SHP77 (cell line): Measurements from ENCODE around the gene DUXB.
A peak's percentile ranks its signal among the peaks of the same experiment; 100 is the strongest.

Source experiments
- DNase-seq, 2 experiments: peaks; one replicate each; lab custom pipeline; 2025; lab: John Stamatoyannopoulos, UW

Gene DUXB, protein sequence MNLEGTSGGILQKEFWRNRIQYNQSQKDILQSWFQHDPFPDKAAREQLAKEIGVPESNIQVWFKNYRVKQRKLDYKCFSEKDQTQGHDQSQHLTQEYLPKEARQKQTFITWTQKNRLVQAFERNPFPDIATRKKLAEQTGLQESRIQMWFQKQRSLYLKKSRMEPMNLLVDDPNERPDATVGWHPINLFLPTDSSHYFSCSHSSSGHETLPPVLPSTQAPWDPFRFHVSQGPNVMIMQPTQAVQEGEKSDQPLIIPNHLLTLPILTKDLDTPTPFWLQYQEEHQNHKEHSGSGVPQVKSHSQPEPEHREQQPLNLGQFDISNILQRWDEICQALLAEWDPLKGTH

DNA sequence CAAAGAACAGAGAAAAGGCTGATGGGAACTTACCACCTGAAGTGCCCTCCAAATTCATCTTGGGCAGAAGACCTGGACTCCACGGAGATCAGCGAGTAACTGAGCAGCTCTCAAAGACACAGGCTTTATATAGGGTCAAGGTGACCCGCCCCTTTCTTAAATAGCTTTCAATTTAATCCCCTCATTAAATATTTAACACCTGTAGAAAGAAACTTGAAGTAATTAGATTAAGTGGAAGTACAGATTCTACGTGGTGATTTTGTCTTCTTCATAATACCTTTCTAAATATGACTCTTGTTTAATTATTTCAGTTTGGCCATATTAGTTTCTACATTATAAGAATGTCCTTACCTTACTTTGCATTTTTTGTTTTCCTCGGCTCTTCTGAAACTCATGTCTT is at the start of gene DUXB:
DUXB (minus strand) TSS at position 101 of the 400 bp plus-strand sequence; CDS start at position 58, 43 bp downstream.
- DNase-seq = no peak

- DNase-seq = no peak
Measured at GRCh38 chr16:75750528-75750927, 49.3 kb upstream of the DUXB start.

DNA sequence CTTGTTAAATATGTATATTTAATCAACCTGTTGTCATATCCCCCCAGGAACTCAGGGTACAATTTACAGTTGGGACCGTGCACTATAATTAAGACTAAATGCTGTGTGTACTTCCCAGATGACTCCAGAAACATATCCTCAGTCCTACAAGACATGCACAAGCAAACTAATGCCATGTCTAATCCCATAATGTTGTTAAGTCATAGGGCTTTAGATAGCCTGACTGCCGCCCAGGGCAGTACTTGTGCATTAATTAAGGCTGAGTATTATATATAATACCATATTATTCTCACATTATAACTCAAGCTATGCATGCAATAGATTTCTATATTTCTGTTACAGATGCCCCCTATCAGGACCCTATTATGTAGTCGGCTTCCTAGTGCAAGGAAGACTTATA is 45.1 kb upstream of the DUXB start:
- DNase-seq = no peak

GRCh38 chr16:75745823-75746222 is 44.6 kb upstream of the DUXB start:
- DNase-seq = no peak

DNA sequence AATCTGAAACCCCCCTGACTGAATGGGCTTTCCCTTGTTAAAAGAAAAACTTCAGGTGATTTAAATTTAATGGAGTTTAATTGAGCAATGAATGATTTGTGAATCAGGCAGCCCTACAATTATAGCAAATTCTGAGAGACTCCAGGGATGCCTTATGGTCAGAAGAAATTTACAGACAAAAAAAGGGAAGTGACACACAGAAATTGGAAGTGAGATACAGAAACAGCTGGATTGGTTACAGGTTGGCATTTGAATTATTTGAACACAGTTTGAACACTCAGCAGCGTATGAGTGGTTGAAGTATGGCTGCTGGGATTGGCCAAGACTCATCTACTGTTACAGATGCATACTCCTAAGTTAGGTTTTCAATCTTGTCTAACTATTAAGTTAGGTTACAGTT is 44.0 kb upstream of the DUXB start:
- no peak for DNase-seq

- DNase-seq = no peak
Measured at GRCh38 chr16:75742424-75743047, 41.3 kb upstream of the DUXB start.

GRCh38 chr16:75733305-75734211 is 32.3 kb upstream of the DUXB start:
- DNase-seq = no peak

- no peak for DNase-seq
Measured at GRCh38 chr16:75732871-75733270, 31.6 kb upstream of the DUXB start.

- no peak for DNase-seq
Measured at GRCh38 chr16:75727221-75727620, 26.0 kb upstream of the DUXB start.

DNA sequence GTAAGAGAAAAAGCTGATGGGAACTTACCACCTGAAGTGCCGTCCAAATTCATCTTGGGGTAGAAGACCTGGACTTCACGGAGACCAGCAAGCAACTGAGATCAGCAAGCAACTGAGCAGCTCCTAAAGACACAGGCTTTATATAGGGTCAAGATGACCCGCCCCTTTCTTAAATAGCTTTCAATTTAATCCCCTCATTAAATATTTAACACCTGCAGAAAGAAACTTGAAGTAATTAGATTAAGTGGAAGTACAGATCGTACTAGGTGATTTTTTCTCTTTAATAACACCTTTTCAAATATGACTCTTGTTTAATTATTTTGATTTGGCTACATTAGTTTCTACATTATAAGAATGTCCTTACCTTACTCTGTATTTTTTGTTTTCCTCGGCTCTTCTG is 25.1 kb upstream of the DUXB start, which contains the start of gene CPHXL:
CPHXL (minus strand) TSS at position 101 of the 400 bp plus-strand sequence; CDS start at position 53, 48 bp downstream.
- DNase-seq = no peak

DNA sequence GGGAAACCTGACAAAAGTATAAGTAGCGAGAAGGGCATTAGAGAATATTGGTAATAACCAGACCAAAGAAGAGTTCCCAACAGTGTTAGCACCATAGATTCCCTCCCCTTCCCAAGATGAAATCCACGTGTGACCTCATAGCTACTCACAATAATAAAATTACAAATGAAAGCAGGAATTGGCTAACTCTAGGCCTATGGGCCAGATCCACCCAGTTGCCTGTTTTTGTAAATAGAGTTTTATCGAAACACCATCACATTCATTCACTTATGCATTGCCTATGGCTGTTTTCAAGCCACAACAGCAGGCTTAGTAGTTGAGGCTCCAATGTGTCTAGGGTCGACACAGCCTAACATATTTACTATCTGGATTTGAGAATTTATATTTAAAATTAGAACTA is 17.2 kb upstream of the DUXB start:
- no peak for DNase-seq

GRCh38 chr16:75714661-75715060 is 13.4 kb upstream of the DUXB start:
- no peak for DNase-seq

DNA sequence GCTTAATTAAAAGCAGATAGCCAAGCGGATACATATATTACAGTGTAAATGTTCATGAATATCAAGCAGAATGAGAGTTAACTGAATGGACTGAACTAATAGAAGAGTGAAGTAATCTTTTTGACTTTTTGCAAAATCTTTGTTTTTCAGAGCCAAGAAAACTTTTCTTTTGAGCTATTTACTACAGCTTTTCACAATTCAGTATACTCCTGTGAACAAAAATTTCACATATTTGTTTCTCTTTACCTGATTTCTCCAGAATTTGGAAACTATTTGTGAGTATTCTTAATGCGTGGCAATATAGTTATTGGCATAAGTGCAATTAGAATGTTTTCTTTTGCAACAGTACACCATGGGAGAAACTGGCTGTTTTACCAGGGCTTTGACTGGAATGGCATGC is 9.1 kb upstream of the DUXB start:
- DNase-seq = no peak

DNA sequence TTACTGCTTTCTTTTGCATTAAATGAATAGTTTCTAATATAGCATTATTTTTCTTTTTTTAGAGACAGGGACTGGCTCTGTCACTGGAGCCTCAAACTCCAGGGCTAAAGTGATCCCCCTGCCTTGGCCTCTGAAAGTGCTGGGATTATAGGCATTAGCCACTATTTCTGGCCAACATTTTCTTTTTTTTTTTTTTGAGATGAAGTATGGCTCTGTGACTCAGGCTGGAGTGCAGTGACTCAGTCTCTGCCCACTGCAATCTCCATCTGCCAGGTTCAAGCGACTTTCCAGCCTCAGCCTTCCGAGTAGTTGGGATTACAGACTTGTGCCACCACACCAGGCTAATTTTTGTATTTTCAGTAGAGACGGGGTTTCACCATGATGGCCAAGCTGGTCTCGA is 2.0 kb upstream of the DUXB start:
- no peak for DNase-seq

DNA sequence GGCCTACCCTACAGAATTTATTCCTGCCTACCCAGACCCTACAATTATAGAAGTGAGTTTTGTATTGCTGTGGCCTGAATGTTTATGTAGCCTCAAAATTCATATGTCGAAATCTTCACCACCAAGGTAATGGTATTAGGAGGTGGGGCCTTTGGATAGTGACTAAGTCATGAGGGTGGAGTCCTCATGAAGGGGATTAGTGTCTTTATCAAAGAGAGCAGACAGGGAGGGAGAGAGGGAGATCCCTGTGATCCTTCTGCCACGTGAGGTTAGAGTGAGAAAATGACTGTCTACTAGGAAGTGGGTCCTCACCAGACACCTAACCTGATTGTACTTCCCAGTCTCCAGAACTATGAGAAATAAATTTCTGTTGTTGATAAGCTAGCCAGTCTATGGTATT is 981 bp upstream of the DUXB start:
- DNase-seq = no peak

GRCh38 chr16:75697571-75697970 is 3.7 kb downstream of the DUXB start:
- no peak for DNase-seq

DNA sequence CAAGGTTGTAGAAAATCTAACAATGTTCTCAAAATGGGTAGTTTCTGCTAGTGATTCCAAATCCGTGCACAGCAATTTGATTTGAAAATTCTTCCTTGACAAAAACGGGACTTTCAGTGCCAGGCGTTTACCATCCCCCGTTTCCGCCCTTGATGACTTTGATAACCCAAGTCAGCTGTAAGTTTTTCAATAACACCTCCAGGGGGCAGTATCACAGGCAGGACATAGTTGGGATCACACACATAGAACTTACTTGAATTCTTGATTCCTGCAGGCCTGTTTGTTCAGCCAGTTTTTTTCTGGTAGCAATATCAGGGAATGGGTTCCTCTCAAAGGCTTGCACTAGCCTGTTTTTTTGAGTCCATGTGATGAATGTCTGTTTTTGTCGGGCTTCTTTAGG is 5.6 kb downstream of the DUXB start:
- DNase-seq = peak in 1 of 2 experiments; percentile 6

GRCh38 chr16:75687361-75687760 is 13.9 kb downstream of the DUXB start:
- DNase-seq = no peak

- DNase-seq = no peak
Measured at GRCh38 chr16:75682308-75682707, 19.0 kb downstream of the DUXB start.

- DNase-seq = no peak
Measured at GRCh38 chr16:75679366-75679765, 21.9 kb downstream of the DUXB start.

DNA sequence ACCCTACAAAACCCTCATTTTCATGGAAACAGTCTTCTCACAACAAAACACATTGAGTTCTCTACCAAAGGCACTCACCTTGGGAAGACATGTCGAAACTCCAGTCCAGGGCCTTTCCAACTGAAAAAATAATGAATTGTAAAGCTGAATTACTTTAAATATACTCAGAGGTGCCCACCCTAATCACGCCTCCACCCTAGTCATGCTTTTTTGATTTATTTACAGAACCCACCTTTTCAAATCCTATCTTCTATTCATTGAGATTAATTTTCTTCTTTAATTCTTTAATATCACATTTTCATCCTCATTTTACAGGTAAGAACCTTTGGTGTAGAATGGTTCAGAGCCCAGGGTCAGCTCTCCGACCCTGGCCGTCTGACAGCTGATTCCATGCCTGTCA is 24.4 kb downstream of the DUXB start, which contains the start of gene CPHXL2:
CPHXL2 (minus strand) TSS at position 101 of the 400 bp plus-strand sequence; CDS start at position 91, 10 bp downstream.
- DNase-seq = no peak

- DNase-seq = no peak
Measured at GRCh38 chr16:75667503-75667902, 33.8 kb downstream of the DUXB start.
